ENCODE measurements around the gene ATRNL1. TPM values are rescaled to one million over a fixed set of nuclear protein-coding genes. Genes with fewer than 3 reads are reported as not detected.

Gene ATRNL1
- polyA plus RNA-seq, 3 donors: not detected

- no peak overlapping the region for H3K4me3 ChIP-seq (replicated peaks in 1 of 3; ENCODE audit: low read depth in 2 of 3, low read length in 3 of 3)
- H3K27me3 Mint-ChIP-seq (ENCODE audit: low read depth in 3 of 3): peaks cover 0 to 1% (median 0%) of the 10 kb centered on the region in 3 donors
- no peaks in the 10 kb centered on the region for H4K20me1 ChIP-seq (ENCODE audit: insufficient read depth, low read length)
- no peak overlapping the region for H3K9ac ChIP-seq (ENCODE audit: insufficient read depth, low read length, poor library complexity, severe bottlenecking)
- H3K9me3 Mint-ChIP-seq: peaks cover 0 to 2% (median 0%) of the 10 kb centered on the region in 7 donors
- H3K27me3 ChIP-seq (ENCODE audit: control insufficient read depth in 2 of 2, insufficient read depth in 2 of 2, low read length in 2 of 2): no peaks in the 10 kb centered on the region
- no peak overlapping the region for H2AFZ ChIP-seq (ENCODE audit: insufficient read depth, low read depth, low read length, poor library complexity, severe bottlenecking)
- DNase-seq: no peak
- H3K4me1 Mint-ChIP-seq: no peaks in the 10 kb centered on the region
- H3K36me3 ChIP-seq (replicated peaks in 1 of 2; ENCODE audit: control insufficient read depth in 1 of 2, insufficient read depth in 2 of 2, low read length in 2 of 2): no peaks in the 10 kb centered on the region
- 100% methylated on average over 1 of the region's 2 CpGs for WGBS (ENCODE audit: insufficient coverage)
- no peak overlapping the region for H3K27ac Mint-ChIP-seq
- H3K79me2 ChIP-seq (ENCODE audit: insufficient read depth, low read length): no peaks in the 10 kb centered on the region
- H3K27ac ChIP-seq (ENCODE audit: low read depth in 1 of 2, low read length in 2 of 2): no peak overlapping the region
- no peaks in the 10 kb centered on the region for H3K4me1 ChIP-seq (ENCODE audit: control insufficient read depth in 1 of 2, insufficient read depth in 2 of 2, low read length in 2 of 2)
- no peak for TF ChIP-seq CTCF (IDR thresholded peaks at IDR 0.05)
- H3K4me2 ChIP-seq (replicated peaks; ENCODE audit: extremely low read depth, low read length, poor library complexity, severe bottlenecking): no peak overlapping the region
- no peaks in the 10 kb centered on the region for H3K36me3 Mint-ChIP-seq
- H3K9me3 ChIP-seq (replicated peaks in 1 of 2; ENCODE audit: control insufficient read depth in 1 of 2, insufficient read depth in 1 of 2, low read length in 2 of 2): no peaks in the 10 kb centered on the region
- H3K4me3 Mint-ChIP-seq: no peak overlapping the region
- intact Hi-C loops (cut with micrococcal nuclease): no loop called here
Measured at GRCh38 chr10:115861455-115861854, 768.3 kb downstream of the ATRNL1 start.

GRCh38 chr10:115861864-115862263 is 768.7 kb downstream of the ATRNL1 start:
- Mint-ChIP-seq H3K27ac (no peak overlapping the region), H3K4me1 (no peaks in the 10 kb centered on the region), H3K36me3 (no peaks in the 10 kb centered on the region), H3K4me3 (no peak overlapping the region), H3K27me3 (ENCODE audit: low read depth in 3 of 3) (peaks cover 0 to 1% (median 0%) of the 10 kb centered on the region in 3 donors), H3K9me3 (peaks cover 0 to 2% (median 0%) of the 10 kb centered on the region in 7 donors)
- no peaks in the 10 kb centered on the region for H3K4me1 ChIP-seq (ENCODE audit: control insufficient read depth in 1 of 2, insufficient read depth in 2 of 2, low read length in 2 of 2)
- no CpG with 5 or more reads among the region's 1 CpG for whole genome bisulfite sequencing (ENCODE audit: insufficient coverage)
- intact Hi-C loops (cut with micrococcal nuclease): no loop called here
- H3K36me3 ChIP-seq (replicated peaks in 1 of 2; ENCODE audit: control insufficient read depth in 1 of 2, insufficient read depth in 2 of 2, low read length in 2 of 2): no peaks in the 10 kb centered on the region
- no peak overlapping the region for H2AFZ ChIP-seq (ENCODE audit: insufficient read depth, low read depth, low read length, poor library complexity, severe bottlenecking)
- no peaks in the 10 kb centered on the region for H3K27me3 ChIP-seq (ENCODE audit: control insufficient read depth in 2 of 2, insufficient read depth in 2 of 2, low read length in 2 of 2)
- H3K4me2 ChIP-seq (replicated peaks; ENCODE audit: extremely low read depth, low read length, poor library complexity, severe bottlenecking): no peak overlapping the region
- no peak overlapping the region for H3K4me3 ChIP-seq (replicated peaks in 1 of 3; ENCODE audit: low read depth in 2 of 3, low read length in 3 of 3)
- H3K79me2 ChIP-seq (ENCODE audit: insufficient read depth, low read length): no peaks in the 10 kb centered on the region
- no peaks in the 10 kb centered on the region for H3K9me3 ChIP-seq (replicated peaks in 1 of 2; ENCODE audit: control insufficient read depth in 1 of 2, insufficient read depth in 1 of 2, low read length in 2 of 2)
- no peak overlapping the region for H3K9ac ChIP-seq (ENCODE audit: insufficient read depth, low read length, poor library complexity, severe bottlenecking)
- no peak overlapping the region for H3K27ac ChIP-seq (ENCODE audit: low read depth in 1 of 2, low read length in 2 of 2)
- no peak for TF ChIP-seq CTCF (IDR thresholded peaks at IDR 0.05)
- no peaks in the 10 kb centered on the region for H4K20me1 ChIP-seq (ENCODE audit: insufficient read depth, low read length)
- DNase-seq: no peak

Measured in CD14-positive monocyte (primary cell).